Measurements from ENCODE around the gene ZXDC. TPM values are rescaled to one million over a fixed set of nuclear protein-coding genes. Genes with fewer than 3 reads are reported as not detected.

ZXDC gene
- total and polyA plus RNA-seq, 9 of the 15 experiments (the other 6 are each of a cell fraction or from before 2014, with no cell fraction given), result 0.59 to 13.4 (median 7.3) TPM

DNA sequence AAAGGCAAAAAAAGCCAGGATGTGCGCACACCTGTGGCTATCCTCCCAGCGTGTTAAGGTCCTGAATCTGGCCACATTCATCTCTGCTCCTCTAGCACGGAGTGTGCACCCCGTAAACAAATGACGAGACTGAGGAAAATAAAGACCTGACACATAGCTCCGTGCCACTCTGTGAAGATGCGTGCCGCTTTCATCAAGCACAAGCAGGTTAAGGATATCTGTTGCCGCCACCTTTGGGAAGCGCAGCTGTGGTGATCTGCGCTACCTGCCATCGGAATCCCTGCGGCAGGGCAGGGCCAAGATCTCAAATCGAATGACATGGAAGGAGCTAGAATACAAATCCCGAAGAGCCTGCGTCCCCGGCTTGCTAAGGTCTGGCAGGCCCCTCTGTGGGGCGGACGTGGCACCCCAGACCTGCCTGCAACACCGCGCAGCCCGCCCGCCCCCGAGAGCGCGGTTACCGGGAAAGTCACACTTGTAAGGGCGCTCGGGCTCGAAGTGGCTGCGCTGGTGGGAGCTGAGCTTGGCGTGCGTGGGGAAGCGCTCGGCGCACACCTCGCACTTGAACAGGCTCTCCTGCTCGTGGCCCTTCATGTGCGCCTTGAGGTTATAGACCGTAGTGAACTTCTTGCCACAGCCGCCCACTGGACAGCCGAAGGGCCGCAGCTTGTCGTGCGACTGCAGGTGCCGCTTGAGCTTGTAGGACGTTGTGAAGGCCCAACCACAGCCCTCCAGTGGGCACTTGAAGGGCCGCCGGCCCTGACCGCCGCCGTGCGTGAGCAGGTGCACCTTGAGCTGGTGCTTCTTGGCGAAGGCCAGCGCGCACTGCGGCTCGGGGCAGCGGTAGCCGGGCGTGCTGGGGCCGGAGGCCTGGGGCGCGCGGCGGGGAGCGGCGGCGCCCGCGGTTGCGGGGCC lies 936 bp downstream of the ZXDC start (continued):
- TF ChIP-seq E2F6 (IDR thresholded peaks at IDR 0.05; ENCODE audit: borderline replicate concordance in 1 of 2, extremely low read depth in 1 of 2, insufficient read depth in 1 of 2, insufficient read length in 1 of 2, low read depth in 1 of 2, low read length in 1 of 2, poor library complexity in 1 of 2, severe bottlenecking in 1 of 2) (peak in 1 of 2 experiments; percentile 10), XRCC4 (IDR thresholded peaks at IDR 0.05; ENCODE audit: extremely low read depth, insufficient read depth, insufficient read length) (no peak), KLF10 (CRISPR knock-in tag; IDR thresholded peaks at IDR 0.05) (no peak), MECOM (CRISPR knock-in tag; IDR thresholded peaks at IDR 0.05) (no peak), RFX5 (IDR thresholded peaks at IDR 0.05; ENCODE audit: low read depth, low read length) (no peak), ZNF134 (CRISPR knock-in tag; conservative IDR thresholded peaks at IDR 0.05) (no peak), NFIC (IDR thresholded peaks at IDR 0.05) (no peak), SIX5 (IDR thresholded peaks at IDR 0.05; ENCODE audit: borderline replicate concordance in 1 of 2, insufficient read depth in 1 of 2, low read depth in 1 of 2, low read length in 2 of 2) (no peak), RBBP5 (IDR thresholded peaks at IDR 0.05; ENCODE audit: borderline replicate concordance, insufficient read depth, low read length, poor library complexity, severe bottlenecking) (peak; percentile 45), NONO (IDR thresholded peaks at IDR 0.05; ENCODE audit: low read depth in 2 of 2, low read length in 1 of 2) (no peak), CHAMP1 (IDR thresholded peaks at IDR 0.05) (no peak), ZFX (CRISPR knock-in tag; IDR thresholded peaks at IDR 0.05) (peak; percentile 76), TCF7L2 (IDR thresholded peaks at IDR 0.05; ENCODE audit: low read depth, low read length) (no peak), ZNF407 (IDR thresholded peaks at IDR 0.05; ENCODE audit: low read depth) (no peak)
